GM19324 (cell line): ENCODE measurements around the gene ITM2C.
A peak's percentile ranks its signal among the peaks of the same experiment; 100 is the strongest.

Source experiments
- ATAC-seq: cut with Tn5 transposase; IDR thresholded peaks from one replicate; pipeline ENCODE4 v1.9.1; 2021; ENCODE audit warnings: mild to moderate bottlenecking, moderate library complexity; ENCODE audit not compliant: unreplicated experiment, low FRiP score

Gene ITM2C

GRCh38 chr2:230889911-230890601, 25.3 kb downstream of the ITM2C start:
- no peak for ATAC-seq

- ATAC-seq = no peak
Measured at GRCh38 chr2:230890646-230891045, 25.9 kb downstream of the ITM2C start.

- no peak for ATAC-seq
Measured at GRCh38 chr2:230891064-230891463, 26.3 kb downstream of the ITM2C start.

GRCh38 chr2:230891509-230891908, 26.8 kb downstream of the ITM2C start:
- no peak for ATAC-seq

GRCh38 chr2:230893338-230893737, 28.6 kb downstream of the ITM2C start:
- no peak for ATAC-seq

GRCh38 chr2:230893841-230894781, 29.4 kb downstream of the ITM2C start:
- no peak for ATAC-seq

- ATAC-seq = no peak
Measured at GRCh38 chr2:230895536-230896345, 31.0 kb downstream of the ITM2C start.

- no peak for ATAC-seq
Measured at GRCh38 chr2:230896346-230897115, 31.8 kb downstream of the ITM2C start.

GRCh38 chr2:230898016-230898712, 33.4 kb downstream of the ITM2C start:
- no peak for ATAC-seq

- no peak for ATAC-seq
Measured at GRCh38 chr2:230898713-230899091, 34.0 kb downstream of the ITM2C start.

- ATAC-seq = no peak
Measured at GRCh38 chr2:230899287-230899686, 34.5 kb downstream of the ITM2C start.

- no peak for ATAC-seq
Measured at GRCh38 chr2:230899786-230900185, 35.0 kb downstream of the ITM2C start.

GRCh38 chr2:230900336-230900995, 35.7 kb downstream of the ITM2C start:
- no peak for ATAC-seq

- ATAC-seq = no peak
Measured at GRCh38 chr2:230901006-230901405, 36.3 kb downstream of the ITM2C start.

- ATAC-seq = peak; percentile 64
Measured at GRCh38 chr2:230902180-230902899, 37.6 kb downstream of the ITM2C start.

GRCh38 chr2:230903231-230904150, 38.7 kb downstream of the ITM2C start:
- no peak for ATAC-seq

- no peak for ATAC-seq
Measured at GRCh38 chr2:230904856-230905447, 40.2 kb downstream of the ITM2C start.
